ENCODE results near the gene FOCAD.
A peak's percentile ranks its signal among the peaks of the same experiment; 100 is the strongest.

The FOCAD gene

GRCh38 chr9:20728493-20729220 lies 44.6 kb downstream of the FOCAD start:
- ChIA-PET POLR2A (interaction anchor here (0.6 kb wide), 1 partner anchor 199 kb away, joined by 3 read pairs; no protein-coding TSS in a partner anchor), CTCF (interaction anchor here (1.6 kb wide), 1 partner anchor 12 kb away, joined by 4 read pairs; no protein-coding TSS in a partner anchor)
- Histone ChIP-seq H3K27ac (ENCODE audit: insufficient read depth in 1 of 2, low read depth in 1 of 2, low read length in 2 of 2, poor library complexity in 1 of 2, severe bottlenecking in 2 of 2) (no peak overlapping the region), H3K4me1 (ENCODE audit: control extremely low read depth in 1 of 4, control insufficient read depth in 4 of 4, insufficient read depth in 4 of 4, low read length in 3 of 4) (peaks cover 5 to 26% (median 8%) of the 10 kb centered on the region in 4 experiments), H3K4me3 (ENCODE audit: control insufficient read depth in 1 of 7, extremely low read depth in 1 of 7, insufficient read depth in 4 of 7, low read depth in 2 of 7, low read length in 6 of 7) (no peak overlapping the region), H3K36me3 (ENCODE audit: control insufficient read depth in 4 of 4, insufficient read depth in 4 of 4, low read length in 3 of 4) (peaks cover 0 to 14% (median 3%) of the 10 kb centered on the region in 4 experiments), H3K27me3 (replicated peaks in 2 of 5; ENCODE audit: control insufficient read depth in 4 of 5, insufficient read depth in 5 of 5, low read length in 4 of 5) (no peaks in the 10 kb centered on the region), H3K9me3 (ENCODE audit: control extremely low read depth in 1 of 5, control insufficient read depth in 4 of 5, insufficient read depth in 2 of 5, low read depth in 1 of 5, low read length in 4 of 5) (no peaks in the 10 kb centered on the region)
- DNase-seq = peak in 2 of 3 donors; percentile 24 to 28

GRCh38 chr9:20729523-20729922 lies 45.5 kb downstream of the FOCAD start:
- ChIA-PET POLR2A (interaction anchor here (0.6 kb wide), 1 partner anchor 198 kb away, joined by 3 read pairs; no protein-coding TSS in a partner anchor), CTCF (interaction anchor here (1.4 to 1.7 kb wide), 3 partner anchors 13 to 105 kb away, joined by 3 to 5 read pairs (median 4); partner anchors contain the start of gene FOCAD)
- DNase-seq = no peak
- Histone ChIP-seq H3K27ac (ENCODE audit: insufficient read depth in 1 of 2, low read depth in 1 of 2, low read length in 2 of 2, poor library complexity in 1 of 2, severe bottlenecking in 2 of 2) (no peak overlapping the region), H3K27me3 (replicated peaks in 2 of 5; ENCODE audit: control insufficient read depth in 4 of 5, insufficient read depth in 5 of 5, low read length in 4 of 5) (no peaks in the 10 kb centered on the region), H3K4me3 (ENCODE audit: control insufficient read depth in 1 of 7, extremely low read depth in 1 of 7, insufficient read depth in 4 of 7, low read depth in 2 of 7, low read length in 6 of 7) (no peak overlapping the region), H3K9me3 (ENCODE audit: control extremely low read depth in 1 of 5, control insufficient read depth in 4 of 5, insufficient read depth in 2 of 5, low read depth in 1 of 5, low read length in 4 of 5) (no peaks in the 10 kb centered on the region), H3K4me1 (ENCODE audit: control extremely low read depth in 1 of 4, control insufficient read depth in 4 of 4, insufficient read depth in 4 of 4, low read length in 3 of 4) (peaks cover 5 to 26% (median 8%) of the 10 kb centered on the region in 4 experiments), H3K36me3 (ENCODE audit: control insufficient read depth in 4 of 4, insufficient read depth in 4 of 4, low read length in 3 of 4) (peaks cover 0 to 11% (median 1%) of the 10 kb centered on the region in 4 experiments)

GRCh38 chr9:20732118-20732517 lies 48.1 kb downstream of the FOCAD start:
- DNase-seq = peak; percentile 81 to 87 (median 85)
- Histone ChIP-seq H3K36me3 (ENCODE audit: control insufficient read depth in 4 of 4, insufficient read depth in 4 of 4, low read length in 3 of 4) (peaks cover 0 to 8% (median 1%) of the 10 kb centered on the region in 4 experiments), H3K4me3 (ENCODE audit: control insufficient read depth in 1 of 7, extremely low read depth in 1 of 7, insufficient read depth in 4 of 7, low read depth in 2 of 7, low read length in 6 of 7) (peak overlapping the region in 3 of 7 experiments; percentile 23 to 49 (median 45)), H3K27ac (ENCODE audit: insufficient read depth in 1 of 2, low read depth in 1 of 2, low read length in 2 of 2, poor library complexity in 1 of 2, severe bottlenecking in 2 of 2) (peak overlapping the region; percentile 44 to 72), H3K27me3 (replicated peaks in 2 of 5; ENCODE audit: control insufficient read depth in 4 of 5, insufficient read depth in 5 of 5, low read length in 4 of 5) (no peaks in the 10 kb centered on the region), H3K4me1 (ENCODE audit: control extremely low read depth in 1 of 4, control insufficient read depth in 4 of 4, insufficient read depth in 4 of 4, low read length in 3 of 4) (peaks cover 5 to 17% (median 7%) of the 10 kb centered on the region in 4 experiments), H3K9me3 (ENCODE audit: control extremely low read depth in 1 of 5, control insufficient read depth in 4 of 5, insufficient read depth in 2 of 5, low read depth in 1 of 5, low read length in 4 of 5) (no peaks in the 10 kb centered on the region)
- CTCF ChIA-PET = interaction anchor here (1.5 kb wide), 1 partner anchor 12 kb away, joined by 3 read pairs; no protein-coding TSS in a partner anchor
- 0% methylated on average over 2 of the region's 4 CpGs for WGBS (ENCODE audit: insufficient coverage)
- POLR2A ChIA-PET = interaction anchor here (0.7 to 1.5 kb wide), 2 partner anchors 15 to 48 kb away, joined by 3 to 4 read pairs; partner anchors contain the start of gene FOCAD

GRCh38 chr9:20734275-20734674 lies 50.2 kb downstream of the FOCAD start:
- Histone ChIP-seq H3K27me3 (replicated peaks in 2 of 5; ENCODE audit: control insufficient read depth in 4 of 5, insufficient read depth in 5 of 5, low read length in 4 of 5) (no peaks in the 10 kb centered on the region), H3K9me3 (ENCODE audit: control extremely low read depth in 1 of 5, control insufficient read depth in 4 of 5, insufficient read depth in 2 of 5, low read depth in 1 of 5, low read length in 4 of 5) (no peaks in the 10 kb centered on the region), H3K4me3 (ENCODE audit: control insufficient read depth in 1 of 7, extremely low read depth in 1 of 7, insufficient read depth in 4 of 7, low read depth in 2 of 7, low read length in 6 of 7) (no peak overlapping the region), H3K27ac (ENCODE audit: insufficient read depth in 1 of 2, low read depth in 1 of 2, low read length in 2 of 2, poor library complexity in 1 of 2, severe bottlenecking in 2 of 2) (no peak overlapping the region), H3K4me1 (ENCODE audit: control extremely low read depth in 1 of 4, control insufficient read depth in 4 of 4, insufficient read depth in 4 of 4, low read length in 3 of 4) (peaks cover 5 to 13% (median 7%) of the 10 kb centered on the region in 4 experiments), H3K36me3 (ENCODE audit: control insufficient read depth in 4 of 4, insufficient read depth in 4 of 4, low read length in 3 of 4) (peaks cover 5 to 17% (median 6%) of the 10 kb centered on the region in 4 experiments)
- no peak for DNase-seq
- ChIA-PET POLR2A (no interaction called here), CTCF (no interaction called here)
- WGBS (ENCODE audit: insufficient coverage) = no CpG with 5 or more reads among the region's 1 CpG

- DNase-seq = no peak
- no peaks in the 10 kb centered on the region for H3K27me3 ChIP-seq (replicated peaks in 2 of 5; ENCODE audit: control insufficient read depth in 4 of 5, insufficient read depth in 5 of 5, low read length in 4 of 5)
- H3K9me3 ChIP-seq (ENCODE audit: control extremely low read depth in 1 of 5, control insufficient read depth in 4 of 5, insufficient read depth in 2 of 5, low read depth in 1 of 5, low read length in 4 of 5) = no peaks in the 10 kb centered on the region
- WGBS (ENCODE audit: insufficient coverage) = 100% methylated on average over 1 of the region's 1 CpG
- H3K4me3 ChIP-seq (ENCODE audit: control insufficient read depth in 1 of 7, extremely low read depth in 1 of 7, insufficient read depth in 4 of 7, low read depth in 2 of 7, low read length in 6 of 7) = no peak overlapping the region
- CTCF ChIA-PET = interaction anchor here (1.4 kb wide), 1 partner anchor 16 kb away, joined by 3 read pairs; no protein-coding TSS in a partner anchor
- H3K27ac ChIP-seq (ENCODE audit: insufficient read depth in 1 of 2, low read depth in 1 of 2, low read length in 2 of 2, poor library complexity in 1 of 2, severe bottlenecking in 2 of 2) = no peak overlapping the region
- POLR2A ChIA-PET = no interaction called here
- peaks cover 5 to 23% (median 12%) of the 10 kb centered on the region in 4 experiments for H3K36me3 ChIP-seq (ENCODE audit: control insufficient read depth in 4 of 4, insufficient read depth in 4 of 4, low read length in 3 of 4)
- no peaks in the 10 kb centered on the region for H3K4me1 ChIP-seq (ENCODE audit: control extremely low read depth in 1 of 4, control insufficient read depth in 4 of 4, insufficient read depth in 4 of 4, low read length in 3 of 4)
Measured at GRCh38 chr9:20740304-20740703, 56.2 kb downstream of the FOCAD start.

GRCh38 chr9:20740929-20741582 lies 57.0 kb downstream of the FOCAD start:
- CTCF ChIA-PET = no interaction called here

GRCh38 chr9:20742833-20743232 lies 58.8 kb downstream of the FOCAD start:
- Histone ChIP-seq H3K27me3 (replicated peaks in 2 of 5; ENCODE audit: control insufficient read depth in 4 of 5, insufficient read depth in 5 of 5, low read length in 4 of 5) (no peaks in the 10 kb centered on the region), H3K36me3 (ENCODE audit: control insufficient read depth in 4 of 4, insufficient read depth in 4 of 4, low read length in 3 of 4) (peaks cover 0 to 18% (median 12%) of the 10 kb centered on the region in 4 experiments), H3K9me3 (ENCODE audit: control extremely low read depth in 1 of 5, control insufficient read depth in 4 of 5, insufficient read depth in 2 of 5, low read depth in 1 of 5, low read length in 4 of 5) (no peaks in the 10 kb centered on the region), H3K4me1 (ENCODE audit: control extremely low read depth in 1 of 4, control insufficient read depth in 4 of 4, insufficient read depth in 4 of 4, low read length in 3 of 4) (no peaks in the 10 kb centered on the region), H3K27ac (ENCODE audit: insufficient read depth in 1 of 2, low read depth in 1 of 2, low read length in 2 of 2, poor library complexity in 1 of 2, severe bottlenecking in 2 of 2) (no peak overlapping the region), H3K4me3 (ENCODE audit: control insufficient read depth in 1 of 7, extremely low read depth in 1 of 7, insufficient read depth in 4 of 7, low read depth in 2 of 7, low read length in 6 of 7) (no peak overlapping the region)
- CTCF ChIA-PET = interaction anchor here (0.7 kb wide), 1 partner anchor 19 kb away, joined by 3 read pairs; no protein-coding TSS in a partner anchor
- POLR2A ChIA-PET = no interaction called here
- DNase-seq = no peak
- 100% methylated on average over 1 of the region's 3 CpGs for WGBS (ENCODE audit: insufficient coverage)

More at GRCh38 chr9:20740929-20741582, 57.0 kb downstream of the FOCAD start:
- WGBS (ENCODE audit: insufficient coverage) = no CpG with 5 or more reads among the region's 2 CpGs
- no peak overlapping the region for H3K27ac ChIP-seq (ENCODE audit: insufficient read depth in 1 of 2, low read depth in 1 of 2, low read length in 2 of 2, poor library complexity in 1 of 2, severe bottlenecking in 2 of 2)
- POLR2A ChIA-PET = no interaction called here
- H3K36me3 ChIP-seq (ENCODE audit: control insufficient read depth in 4 of 4, insufficient read depth in 4 of 4, low read length in 3 of 4) = peaks cover 5 to 23% (median 12%) of the 10 kb centered on the region in 4 experiments
- H3K4me3 ChIP-seq (ENCODE audit: control insufficient read depth in 1 of 7, extremely low read depth in 1 of 7, insufficient read depth in 4 of 7, low read depth in 2 of 7, low read length in 6 of 7) = no peak overlapping the region
- H3K9me3 ChIP-seq (ENCODE audit: control extremely low read depth in 1 of 5, control insufficient read depth in 4 of 5, insufficient read depth in 2 of 5, low read depth in 1 of 5, low read length in 4 of 5) = no peaks in the 10 kb centered on the region
- no peaks in the 10 kb centered on the region for H3K4me1 ChIP-seq (ENCODE audit: control extremely low read depth in 1 of 4, control insufficient read depth in 4 of 4, insufficient read depth in 4 of 4, low read length in 3 of 4)
- no peaks in the 10 kb centered on the region for H3K27me3 ChIP-seq (replicated peaks in 2 of 5; ENCODE audit: control insufficient read depth in 4 of 5, insufficient read depth in 5 of 5, low read length in 4 of 5)
- no peak for DNase-seq
